Heart left ventricle (tissue), 16 donors: ENCODE results near the gene FZD10. TPM values are rescaled to one million over a fixed set of nuclear protein-coding genes. Genes with fewer than 3 reads are reported as not detected.

Experiments used
- ATAC-seq, 4 donors: fragments of 200-7000 bp; cut with Tn5 transposase; one replicate each; pipeline ENCODE4 v1.9.1; 2020 to 2022; ENCODE audit warnings: moderate library complexity in 4 of 4, mild to moderate bottlenecking in 3 of 4, moderate number of reproducible peaks in 1 of 4
- DNase-seq, 5 donors: peaks; one replicate each; pipeline ENCODE4 v3.0.0-alpha.2; 2020
- H3K27ac ChIP-seq, 12 donors: fragments of 200-600 bp; sonication (generic) in 4 of 12; one replicate each; pipeline versions ENCODE4 v1.5.0 to v1.8.0; 2016 to 2022; ENCODE audit warnings: mild to moderate bottlenecking in 2 of 12
- H3K27me3 ChIP-seq, 9 donors: fragments of 200-600 bp; sonication (generic) in 2 of 9; one replicate each; pipeline versions ENCODE4 v1.5.1 to v1.8.0; 2016 to 2022; ENCODE audit warnings: mild to moderate bottlenecking in 3 of 9
- H3K36me3 ChIP-seq, 9 donors: fragments of 200-600 bp; sonication (generic) in 2 of 9; one replicate each; pipeline versions ENCODE4 v1.5.0 to v1.8.0; 2018 to 2022; ENCODE audit warnings: mild to moderate bottlenecking in 2 of 9
- H3K4me1 ChIP-seq, 12 donors: fragments of 200-600 bp; sonication (generic) in 4 of 12; one replicate each; pipeline versions ENCODE4 v1.5.0 to v1.8.0; 2016 to 2022; ENCODE audit warnings: mild to moderate bottlenecking in 3 of 12
- H3K4me3 ChIP-seq, 12 donors: fragments of 200-600 bp; sonication (generic) in 4 of 12; one replicate each; pipeline versions ENCODE4 v1.5.0 to v1.8.0; 2017 to 2022; ENCODE audit warnings: mild to moderate bottlenecking in 9 of 12, moderate library complexity in 4 of 12
- H3K9me3 ChIP-seq, 12 donors: fragments of 200-600 bp; sonication (generic) in 4 of 12; one replicate each; pipeline versions ENCODE4 v1.5.0 to v1.8.0; 2016 to 2022; ENCODE audit warnings: mild to moderate bottlenecking in 1 of 12
- CTCF ChIP-seq, 12 donors: fragments of 200-600 bp; sonication (generic) in 4 of 12; IDR thresholded peaks; one replicate each; pipeline versions ENCODE4 v1.5.0 to v1.8.0; 2018 to 2022; ENCODE audit warnings: antibody characterized with exemption in 12 of 12, mild to moderate bottlenecking in 5 of 12
- POLR2A ChIP-seq, 2 donors: fragments of 450-650 bp; IDR thresholded peaks; one replicate each; pipeline ENCODE4 v1.6.1; 2017; ENCODE audit warnings: antibody characterized with exemption in 2 of 2, mild to moderate bottlenecking in 2 of 2, moderate library complexity in 2 of 2
- WGBS, 4 donors: extraction: QIAGEN DNeasy Blood & Tissue Kit in 2 of 4; methylation state at CpG; one replicate each; pipeline versions ENCODE4 v1.1.5 to v1.1.7; 2013 to 2018; 5-methylcytosine and 5-hydroxymethylcytosine counted together
- intact Hi-C, 10 donors: fragments of 100-400 bp; cut with DNase I; formaldehyde crosslinking; loops; one replicate each; pipeline versions ENCODE4 v1.11.1 to v1.14.2; 2022
- polyA plus RNA-seq, 2 donors: library from polyadenylated mRNA; stranded (reverse); fragments of 200-250 nt; gene quantifications; one replicate each; pipeline ENCODE4 v1.2.3, GENCODE V29; 2013
- total RNA-seq, 9 donors: library from RNA; depleted of rRNA in 2 of 9; stranded (reverse); fragments of >200 nt in 2 of 9; fragmentation: NEBNext Ultra II Directional in 3 of 9; extraction: Animal tissue kit (Norgen Biotek cat#: 25700) in 3 of 9; gene quantifications; one replicate each; pipeline versions ENCODE4 v1.1.0 to v1.2.4, GENCODE V29; 2016 to 2023
- donor health status: ischemic (EF 13 %, LVEDD 7.1; RV severe dilation, severe dysfunction).
- donor health status: healthy with polysubstance abuse.
- donor health status: DM: no; HTN: yes; CAD: no.
- donor health status: DM: no; HTN: no; CAD: no.
- donor health status: ischemic (EF 25% LVEDD 6.9; RV normal size, moderate dysfunction).
- donor health status: ischemic (EF 25% LVEDD 5.7; RV mildly dilated, moderate dysfunction).
- donor health status: healthy.
- donor health status: DM: yes; HTN: yes; CAD: no.
- donor health status: ischemic (EF 35%, LVEDD 5.7; RV mildly dilated, moderate dysfunction).
- donor health status: nonischemic (EF 11% LVEDD 7.7; RV severe dilation, severe dysfunction).
- donor health status: DM: yes; HTN: yes; CAD: no.
- donor health status: PGD.
- donor health status: ischemic (EF 29% LVEDD 5.4; RV normal size, mild dysfunction).
- donor health status: nonischemic (EF 23%, LVEDD 6.1; RV moderate dilation, normal function).

Gene FZD10
- total and polyA plus RNA-seq, 11 donors: 0.06 to 0.23 (median 0.10) TPM; not detected in 3

DNA sequence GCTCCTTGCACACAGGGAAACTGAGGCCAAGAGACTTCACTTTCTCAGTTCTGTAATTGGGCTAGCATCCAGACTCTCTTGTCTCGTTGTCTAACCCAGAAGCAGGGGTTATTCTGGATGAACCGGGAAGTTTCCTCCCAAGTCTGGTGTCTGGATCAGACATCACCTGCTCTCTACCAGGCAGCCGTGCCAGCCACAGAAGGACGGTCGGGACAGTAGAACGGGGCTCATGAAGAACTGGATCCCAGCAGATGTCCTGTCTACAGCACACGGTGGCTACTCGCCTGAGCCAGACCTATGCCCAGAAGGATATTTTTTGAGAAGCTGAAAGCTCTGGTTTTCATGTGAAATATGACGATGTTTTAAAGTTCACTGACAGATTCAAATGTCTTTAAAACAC, 19.1 kb upstream of the FZD10 start:
- 77 to 89% (median 85%) methylated on average over 7 to 9 of the region's 9 CpGs for whole genome bisulfite sequencing, 4 donors
- peaks cover 0 to 52% (median 5%) of the 10 kb centered on the region in 9 donors for H3K27me3 ChIP-seq
- ATAC-seq (no peak), DNase-seq (no peak)
- H3K4me1 ChIP-seq: no peaks in the 10 kb centered on the region
- intact Hi-C loops: no loop called here
- H3K36me3 ChIP-seq: no peaks in the 10 kb centered on the region
- H3K9me3 ChIP-seq: no peaks in the 10 kb centered on the region
- TF ChIP-seq POLR2A (IDR thresholded peaks at IDR 0.05) (no peak), CTCF (IDR thresholded peaks at IDR 0.05) (no peak)
- no peak overlapping the region for H3K4me3 ChIP-seq
- H3K27ac ChIP-seq: no peak overlapping the region

GRCh38 chr12:130144256-130144655, 18.0 kb upstream of the FZD10 start:
- Histone ChIP-seq H3K27ac (no peak overlapping the region), H3K4me1 (no peaks in the 10 kb centered on the region), H3K4me3 (no peak overlapping the region), H3K9me3 (no peaks in the 10 kb centered on the region), H3K36me3 (no peaks in the 10 kb centered on the region), H3K27me3 (peaks cover 0 to 48% (median 2%) of the 10 kb centered on the region in 9 donors)
- TF ChIP-seq POLR2A (IDR thresholded peaks at IDR 0.05) (no peak), CTCF (IDR thresholded peaks at IDR 0.05) (no peak)
- intact Hi-C loops: no loop called here
- 85 to 89% (median 86%) methylated on average over 10 of the region's 10 CpGs for WGBS, 4 donors
- no peak for ATAC-seq
- DNase-seq: no peak

DNA sequence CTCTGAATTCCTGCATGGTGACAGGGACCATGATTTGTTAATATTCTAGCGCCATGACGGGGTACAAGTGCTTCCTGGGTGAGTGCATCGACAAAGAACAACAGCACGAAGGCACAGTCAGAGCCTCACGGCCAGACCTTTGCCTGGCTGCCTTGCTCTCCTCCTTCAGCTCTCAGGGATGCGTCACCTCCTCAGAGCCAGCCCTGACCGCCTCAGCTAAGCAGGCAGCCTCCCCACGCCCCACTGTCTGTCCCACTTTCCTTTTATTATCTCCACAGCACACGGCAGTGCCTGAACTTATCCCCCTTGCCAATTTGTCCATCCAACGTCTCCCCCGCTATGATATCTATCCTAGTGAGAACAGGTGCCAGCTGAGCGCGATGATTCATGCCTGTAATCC, 16.5 kb upstream of the FZD10 start:
- Histone ChIP-seq H3K36me3 (no peaks in the 10 kb centered on the region), H3K27ac (no peak overlapping the region), H3K27me3 (peaks cover 0 to 54% (median 0%) of the 10 kb centered on the region in 9 donors), H3K4me3 (no peak overlapping the region), H3K4me1 (no peaks in the 10 kb centered on the region), H3K9me3 (no peaks in the 10 kb centered on the region)
- 52 to 65% (median 58%) methylated on average over 13 of the region's 13 CpGs for WGBS, 4 donors
- ATAC-seq: no peak
- TF ChIP-seq POLR2A (IDR thresholded peaks at IDR 0.05) (no peak), CTCF (IDR thresholded peaks at IDR 0.05) (no peak)
- no peak for DNase-seq
- intact Hi-C loops: no loop called here

- intact Hi-C loops: no loop called here
- DNase-seq (no peak), ATAC-seq (no peak)
- 63 to 75% (median 68%) methylated on average over 10 of the region's 10 CpGs for WGBS, 4 donors
- Histone ChIP-seq H3K4me3 (no peak overlapping the region), H3K4me1 (no peaks in the 10 kb centered on the region), H3K27me3 (peaks cover 0 to 53% (median 0%) of the 10 kb centered on the region in 9 donors), H3K27ac (no peak overlapping the region), H3K36me3 (no peaks in the 10 kb centered on the region), H3K9me3 (no peaks in the 10 kb centered on the region)
- TF ChIP-seq POLR2A (IDR thresholded peaks at IDR 0.05) (no peak), CTCF (IDR thresholded peaks at IDR 0.05) (no peak)
These were observed 15.9 kb upstream of the FZD10 start for GRCh38 chr12:130146176-130146931.
